HepG2 (cell line): ENCODE measurements around the gene LAMB2. TPM values are rescaled to one million over a fixed set of nuclear protein-coding genes. Genes with fewer than 3 reads are reported as not detected.

Source experiments
- NR1H2 ChIP-seq: sonication (generic); formaldehyde crosslinking; IDR thresholded peaks from 2 replicates; pipeline ENCODE4 v1.8.1; 2022; ENCODE audit warnings: low read depth, missing genetic modification reagents, borderline replicate concordance
- SATB2 ChIP-seq: sonication (generic); formaldehyde crosslinking; IDR thresholded peaks from 2 replicates; pipeline ENCODE4 v1.5.0; 2020; ENCODE audit warnings: missing genetic modification reagents
- SRSF1 ChIP-seq: fragments of 200-400 bp; formaldehyde crosslinking; optimal IDR thresholded peaks from 2 replicates; pipeline ENCODE3; 2017; ENCODE audit warnings: mild to moderate bottlenecking, low read depth, low read length, moderate library complexity
- TAF1 ChIP-seq: sonication (generic); formaldehyde crosslinking; IDR thresholded peaks from 2 replicates; pipeline ENCODE4 v1.4.0; 2020; ENCODE audit warnings: missing genetic modification reagents
- ZNF160 ChIP-seq: sonication (generic); formaldehyde crosslinking; IDR thresholded peaks from 2 replicates; pipeline ENCODE4 v1.8.0; 2022; ENCODE audit warnings: mild to moderate bottlenecking, inconsistent platforms, missing genetic modification reagents
- ZNF34 ChIP-seq: sonication (generic); formaldehyde crosslinking; IDR thresholded peaks from 2 replicates; pipeline ENCODE4 v1.4.0; 2020; ENCODE audit warnings: mild to moderate bottlenecking, missing genetic modification reagents, borderline replicate concordance
- ZNF709 ChIP-seq: sonication (generic); formaldehyde crosslinking; IDR thresholded peaks from 2 replicates; pipeline ENCODE4 v1.5.0; 2020; ENCODE audit warnings: mild to moderate bottlenecking, missing genetic modification reagents
- ZSCAN20 ChIP-seq: sonication (generic); formaldehyde crosslinking; IDR thresholded peaks from 2 replicates; pipeline ENCODE4 v1.4.0; 2020; ENCODE audit warnings: missing genetic modification reagents, mild to moderate bottlenecking, borderline replicate concordance
- polyA plus RNA-seq, 8 experiments: library from polyadenylated mRNA; depleted of rRNA in 3 of 8; stranded (reverse) in 7 of 8; unstranded in 1 of 8; fragments of >200 nt; fragmentation: Illumina TruSeq in 4 of 8; extraction: Trizol in 4 of 8; gene quantifications; 2 replicates each; pipeline versions ENCODE4 v1.2.1 to v1.2.3, GENCODE V29; 2011 to 2016; ENCODE audit warnings: low read depth in 4 of 8, missing spikeins in 1 of 8, mixed read lengths in 1 of 8; ENCODE audit not compliant: insufficient read depth in 1 of 8
- total RNA-seq, 5 experiments: library from RNA; depleted of rRNA; stranded (reverse); fragments of >200 nt; fragmentation: Illumina TruSeq; extraction: Trizol; gene quantifications; 2 replicates each; pipeline ENCODE4 v1.2.3, GENCODE V29; 2016; ENCODE audit warnings: low read depth in 1 of 5
- TF ChIP-seq, protein P1 (sequence below): sonication (generic); formaldehyde crosslinking; IDR thresholded peaks from 2 replicates; pipeline ENCODE4 v1.4.0; 2020; ENCODE audit warnings: missing genetic modification reagents
- TF ChIP-seq, protein P2 (sequence below): sonication (generic); formaldehyde crosslinking; IDR thresholded peaks from 2 replicates; pipeline ENCODE4 v1.5.0; 2020; ENCODE audit warnings: mild to moderate bottlenecking, missing genetic modification reagents, moderate library complexity
- TF ChIP-seq, protein P3 (sequence below): fragments of 450-650 bp; IDR thresholded peaks from 2 replicates; pipeline ENCODE4 v1.6.1; 2017
- TF ChIP-seq, protein P4 (sequence below): sonication (generic); formaldehyde crosslinking; IDR thresholded peaks from 2 replicates; pipeline ENCODE4 v1.4.0; 2020; ENCODE audit warnings: mild to moderate bottlenecking, missing genetic modification reagents
- TF ChIP-seq, protein P5 (sequence below): sonication (generic); formaldehyde crosslinking; IDR thresholded peaks from 2 replicates; pipeline ENCODE4 v1.4.0; 2020; ENCODE audit warnings: missing genetic modification reagents

LAMB2 gene
- total and polyA plus RNA-seq, 2 of the 13 experiments (the other 11 are each of a cell fraction or from before 2014, with no cell fraction given) = 208 to 443 TPM

DNA sequence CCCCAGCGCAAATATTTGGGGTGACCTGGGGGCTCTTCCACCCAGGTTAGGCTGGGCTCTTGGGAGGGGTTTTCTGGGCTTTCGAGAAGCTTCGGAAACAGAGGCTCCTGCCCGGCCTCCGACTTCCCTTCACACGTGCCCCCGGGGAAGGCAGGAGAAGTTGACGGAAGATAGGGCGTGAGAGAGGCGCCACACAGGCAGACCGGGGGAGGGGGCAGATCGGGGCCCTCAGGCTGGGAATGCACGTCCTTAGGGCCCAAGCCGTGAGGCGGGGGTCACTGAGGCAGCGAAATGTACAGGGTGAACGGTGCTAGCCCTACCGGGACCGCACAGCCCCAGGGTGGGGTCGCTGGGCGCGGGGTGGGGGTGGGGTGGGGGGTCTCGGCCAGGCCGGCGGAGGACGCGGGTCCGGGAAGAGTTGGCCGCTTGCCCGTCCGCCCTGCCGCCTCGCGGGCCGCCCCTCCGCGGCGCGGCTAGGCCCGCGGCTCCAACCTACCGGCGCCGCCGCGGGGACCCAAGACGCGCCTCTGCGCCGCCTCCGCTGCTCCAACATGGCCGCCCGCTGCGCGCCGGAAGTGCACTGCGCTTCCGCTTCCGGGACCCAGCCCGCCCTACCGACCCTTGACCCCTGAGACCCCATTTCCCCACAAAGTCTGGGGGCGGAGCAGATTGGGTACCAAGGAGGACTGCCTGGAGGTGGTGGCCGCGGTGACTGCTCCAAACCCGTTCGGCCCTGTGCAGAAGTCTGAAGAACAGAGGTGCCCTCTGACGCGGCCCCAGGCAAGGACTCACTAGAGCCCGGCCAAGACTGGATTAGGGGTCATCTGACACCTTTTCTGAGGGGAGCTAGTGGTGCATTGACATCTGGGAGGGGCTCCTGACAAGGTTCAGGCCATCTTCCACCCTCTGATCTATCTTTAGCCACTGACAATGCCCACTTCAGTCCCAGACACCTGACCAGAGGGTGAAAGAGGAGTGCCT lies 33.2 kb upstream of the LAMB2 start, which contains the start of gene CCDC71 (continued):
- peak; percentile 55; the same call in 1 of the 2 replicates for TF ChIP-seq TAF1 (CRISPR knock-in tag)
- TF ChIP-seq, protein P1, sequence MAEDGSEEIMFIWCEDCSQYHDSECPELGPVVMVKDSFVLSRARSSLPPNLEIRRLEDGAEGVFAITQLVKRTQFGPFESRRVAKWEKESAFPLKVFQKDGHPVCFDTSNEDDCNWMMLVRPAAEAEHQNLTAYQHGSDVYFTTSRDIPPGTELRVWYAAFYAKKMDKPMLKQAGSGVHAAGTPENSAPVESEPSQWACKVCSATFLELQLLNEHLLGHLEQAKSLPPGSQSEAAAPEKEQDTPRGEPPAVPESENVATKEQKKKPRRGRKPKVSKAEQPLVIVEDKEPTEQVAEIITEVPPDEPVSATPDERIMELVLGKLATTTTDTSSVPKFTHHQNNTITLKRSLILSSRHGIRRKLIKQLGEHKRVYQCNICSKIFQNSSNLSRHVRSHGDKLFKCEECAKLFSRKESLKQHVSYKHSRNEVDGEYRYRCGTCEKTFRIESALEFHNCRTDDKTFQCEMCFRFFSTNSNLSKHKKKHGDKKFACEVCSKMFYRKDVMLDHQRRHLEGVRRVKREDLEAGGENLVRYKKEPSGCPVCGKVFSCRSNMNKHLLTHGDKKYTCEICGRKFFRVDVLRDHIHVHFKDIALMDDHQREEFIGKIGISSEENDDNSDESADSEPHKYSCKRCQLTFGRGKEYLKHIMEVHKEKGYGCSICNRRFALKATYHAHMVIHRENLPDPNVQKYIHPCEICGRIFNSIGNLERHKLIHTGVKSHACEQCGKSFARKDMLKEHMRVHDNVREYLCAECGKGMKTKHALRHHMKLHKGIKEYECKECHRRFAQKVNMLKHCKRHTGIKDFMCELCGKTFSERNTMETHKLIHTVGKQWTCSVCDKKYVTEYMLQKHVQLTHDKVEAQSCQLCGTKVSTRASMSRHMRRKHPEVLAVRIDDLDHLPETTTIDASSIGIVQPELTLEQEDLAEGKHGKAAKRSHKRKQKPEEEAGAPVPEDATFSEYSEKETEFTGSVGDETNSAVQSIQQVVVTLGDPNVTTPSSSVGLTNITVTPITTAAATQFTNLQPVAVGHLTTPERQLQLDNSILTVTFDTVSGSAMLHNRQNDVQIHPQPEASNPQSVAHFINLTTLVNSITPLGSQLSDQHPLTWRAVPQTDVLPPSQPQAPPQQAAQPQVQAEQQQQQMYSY (CRISPR knock-in tag) = no peak
- 0 out of 2 replicates have a peak, but pooled peaks have one; percentile 7 for TF ChIP-seq ZNF160
- no peak for TF ChIP-seq SATB2 (CRISPR knock-in tag)
- TF ChIP-seq, protein P2, sequence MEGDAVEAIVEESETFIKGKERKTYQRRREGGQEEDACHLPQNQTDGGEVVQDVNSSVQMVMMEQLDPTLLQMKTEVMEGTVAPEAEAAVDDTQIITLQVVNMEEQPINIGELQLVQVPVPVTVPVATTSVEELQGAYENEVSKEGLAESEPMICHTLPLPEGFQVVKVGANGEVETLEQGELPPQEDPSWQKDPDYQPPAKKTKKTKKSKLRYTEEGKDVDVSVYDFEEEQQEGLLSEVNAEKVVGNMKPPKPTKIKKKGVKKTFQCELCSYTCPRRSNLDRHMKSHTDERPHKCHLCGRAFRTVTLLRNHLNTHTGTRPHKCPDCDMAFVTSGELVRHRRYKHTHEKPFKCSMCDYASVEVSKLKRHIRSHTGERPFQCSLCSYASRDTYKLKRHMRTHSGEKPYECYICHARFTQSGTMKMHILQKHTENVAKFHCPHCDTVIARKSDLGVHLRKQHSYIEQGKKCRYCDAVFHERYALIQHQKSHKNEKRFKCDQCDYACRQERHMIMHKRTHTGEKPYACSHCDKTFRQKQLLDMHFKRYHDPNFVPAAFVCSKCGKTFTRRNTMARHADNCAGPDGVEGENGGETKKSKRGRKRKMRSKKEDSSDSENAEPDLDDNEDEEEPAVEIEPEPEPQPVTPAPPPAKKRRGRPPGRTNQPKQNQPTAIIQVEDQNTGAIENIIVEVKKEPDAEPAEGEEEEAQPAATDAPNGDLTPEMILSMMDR (CRISPR knock-in tag) = no peak; the same call in 1 of the 2 replicates
- TF ChIP-seq ZNF34 (CRISPR knock-in tag) = no peak
- TF ChIP-seq, protein P3, sequence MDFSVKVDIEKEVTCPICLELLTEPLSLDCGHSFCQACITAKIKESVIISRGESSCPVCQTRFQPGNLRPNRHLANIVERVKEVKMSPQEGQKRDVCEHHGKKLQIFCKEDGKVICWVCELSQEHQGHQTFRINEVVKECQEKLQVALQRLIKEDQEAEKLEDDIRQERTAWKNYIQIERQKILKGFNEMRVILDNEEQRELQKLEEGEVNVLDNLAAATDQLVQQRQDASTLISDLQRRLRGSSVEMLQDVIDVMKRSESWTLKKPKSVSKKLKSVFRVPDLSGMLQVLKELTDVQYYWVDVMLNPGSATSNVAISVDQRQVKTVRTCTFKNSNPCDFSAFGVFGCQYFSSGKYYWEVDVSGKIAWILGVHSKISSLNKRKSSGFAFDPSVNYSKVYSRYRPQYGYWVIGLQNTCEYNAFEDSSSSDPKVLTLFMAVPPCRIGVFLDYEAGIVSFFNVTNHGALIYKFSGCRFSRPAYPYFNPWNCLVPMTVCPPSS = no peak
- TF ChIP-seq, protein P4, sequence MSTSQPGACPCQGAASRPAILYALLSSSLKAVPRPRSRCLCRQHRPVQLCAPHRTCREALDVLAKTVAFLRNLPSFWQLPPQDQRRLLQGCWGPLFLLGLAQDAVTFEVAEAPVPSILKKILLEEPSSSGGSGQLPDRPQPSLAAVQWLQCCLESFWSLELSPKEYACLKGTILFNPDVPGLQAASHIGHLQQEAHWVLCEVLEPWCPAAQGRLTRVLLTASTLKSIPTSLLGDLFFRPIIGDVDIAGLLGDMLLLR (CRISPR knock-in tag) = no peak
- TF ChIP-seq NR1H2 (CRISPR knock-in tag) = no peak
- peak; percentile 84; the same call in 1 of the 2 replicates for TF ChIP-seq ZNF709
- TF ChIP-seq ZSCAN20 (CRISPR knock-in tag) = no peak
- TF ChIP-seq SRSF1 = no peak
- TF ChIP-seq, protein P5, sequence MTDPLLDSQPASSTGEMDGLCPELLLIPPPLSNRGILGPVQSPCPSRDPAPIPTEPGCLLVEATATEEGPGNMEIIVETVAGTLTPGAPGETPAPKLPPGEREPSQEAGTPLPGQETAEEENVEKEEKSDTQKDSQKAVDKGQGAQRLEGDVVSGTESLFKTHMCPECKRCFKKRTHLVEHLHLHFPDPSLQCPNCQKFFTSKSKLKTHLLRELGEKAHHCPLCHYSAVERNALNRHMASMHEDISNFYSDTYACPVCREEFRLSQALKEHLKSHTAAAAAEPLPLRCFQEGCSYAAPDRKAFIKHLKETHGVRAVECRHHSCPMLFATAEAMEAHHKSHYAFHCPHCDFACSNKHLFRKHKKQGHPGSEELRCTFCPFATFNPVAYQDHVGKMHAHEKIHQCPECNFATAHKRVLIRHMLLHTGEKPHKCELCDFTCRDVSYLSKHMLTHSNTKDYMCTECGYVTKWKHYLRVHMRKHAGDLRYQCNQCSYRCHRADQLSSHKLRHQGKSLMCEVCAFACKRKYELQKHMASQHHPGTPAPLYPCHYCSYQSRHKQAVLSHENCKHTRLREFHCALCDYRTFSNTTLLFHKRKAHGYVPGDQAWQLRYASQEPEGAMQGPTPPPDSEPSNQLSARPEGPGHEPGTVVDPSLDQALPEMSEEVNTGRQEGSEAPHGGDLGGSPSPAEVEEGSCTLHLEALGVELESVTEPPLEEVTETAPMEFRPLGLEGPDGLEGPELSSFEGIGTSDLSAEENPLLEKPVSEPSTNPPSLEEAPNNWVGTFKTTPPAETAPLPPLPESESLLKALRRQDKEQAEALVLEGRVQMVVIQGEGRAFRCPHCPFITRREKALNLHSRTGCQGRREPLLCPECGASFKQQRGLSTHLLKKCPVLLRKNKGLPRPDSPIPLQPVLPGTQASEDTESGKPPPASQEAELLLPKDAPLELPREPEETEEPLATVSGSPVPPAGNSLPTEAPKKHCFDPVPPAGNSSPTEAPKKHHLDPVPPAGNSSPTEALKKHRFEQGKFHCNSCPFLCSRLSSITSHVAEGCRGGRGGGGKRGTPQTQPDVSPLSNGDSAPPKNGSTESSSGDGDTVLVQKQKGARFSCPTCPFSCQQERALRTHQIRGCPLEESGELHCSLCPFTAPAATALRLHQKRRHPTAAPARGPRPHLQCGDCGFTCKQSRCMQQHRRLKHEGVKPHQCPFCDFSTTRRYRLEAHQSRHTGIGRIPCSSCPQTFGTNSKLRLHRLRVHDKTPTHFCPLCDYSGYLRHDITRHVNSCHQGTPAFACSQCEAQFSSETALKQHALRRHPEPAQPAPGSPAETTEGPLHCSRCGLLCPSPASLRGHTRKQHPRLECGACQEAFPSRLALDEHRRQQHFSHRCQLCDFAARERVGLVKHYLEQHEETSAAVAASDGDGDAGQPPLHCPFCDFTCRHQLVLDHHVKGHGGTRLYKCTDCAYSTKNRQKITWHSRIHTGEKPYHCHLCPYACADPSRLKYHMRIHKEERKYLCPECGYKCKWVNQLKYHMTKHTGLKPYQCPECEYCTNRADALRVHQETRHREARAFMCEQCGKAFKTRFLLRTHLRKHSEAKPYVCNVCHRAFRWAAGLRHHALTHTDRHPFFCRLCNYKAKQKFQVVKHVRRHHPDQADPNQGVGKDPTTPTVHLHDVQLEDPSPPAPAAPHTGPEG (CRISPR knock-in tag) = no peak
